ENCODE measurements around the gene VIM.
"Not testable (repeated sequence)": the region's sequence is repeated elsewhere in the genome, so short reads cannot be mapped to it uniquely, and the experiment has no call there.

The VIM gene

DNA sequence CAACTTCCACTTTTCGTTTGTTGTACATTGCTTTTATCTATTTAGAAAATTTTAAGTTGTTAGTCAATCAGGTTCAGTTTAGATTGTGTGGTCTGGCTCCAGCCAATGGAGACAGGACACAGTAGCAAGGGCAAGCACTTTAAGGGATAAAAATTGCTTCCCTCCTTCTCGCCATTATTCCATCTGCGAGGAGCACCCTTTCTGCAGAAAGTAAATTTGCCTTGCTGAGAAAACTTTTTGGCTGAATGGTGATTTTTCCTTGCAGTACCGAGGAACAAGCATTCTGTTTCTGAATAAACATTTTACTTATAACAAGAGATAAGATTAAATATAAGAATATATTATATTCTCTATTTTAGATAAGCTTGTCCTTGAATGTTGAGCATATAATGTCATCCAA is 34.5 kb downstream of the VIM start:
- Mint-ChIP-seq H3K36me3 (ENCODE audit: insufficient read depth) (no peaks in the 10 kb centered on the region), H3K27ac (no peak overlapping the region), H3K4me1 (ENCODE audit: low read depth in 2 of 2) (peaks cover 0 to 4% of the 10 kb centered on the region in 2 donors), H3K4me3 (no peak overlapping the region), H3K9me3 (peaks cover 4 to 7% of the 10 kb centered on the region in 2 donors), H3K27me3 (peaks cover 5 to 21% of the 10 kb centered on the region in 2 donors)
- ATAC-seq (replicated peaks) = no peak
- no peak for DNase-seq

- Mint-ChIP-seq H3K36me3 (ENCODE audit: insufficient read depth) (no peaks in the 10 kb centered on the region), H3K4me3 (no peak overlapping the region), H3K27me3 (peaks cover 15 to 32% of the 10 kb centered on the region in 2 donors), H3K9me3 (peaks cover 4 to 7% of the 10 kb centered on the region in 2 donors), H3K4me1 (ENCODE audit: low read depth in 2 of 2) (no peaks in the 10 kb centered on the region), H3K27ac (no peak overlapping the region)
- ATAC-seq (replicated peaks) (no peak), DNase-seq (no peak)
These were observed 35.5 kb downstream of the VIM start for GRCh38 chr10:17263580-17263979.

DNA sequence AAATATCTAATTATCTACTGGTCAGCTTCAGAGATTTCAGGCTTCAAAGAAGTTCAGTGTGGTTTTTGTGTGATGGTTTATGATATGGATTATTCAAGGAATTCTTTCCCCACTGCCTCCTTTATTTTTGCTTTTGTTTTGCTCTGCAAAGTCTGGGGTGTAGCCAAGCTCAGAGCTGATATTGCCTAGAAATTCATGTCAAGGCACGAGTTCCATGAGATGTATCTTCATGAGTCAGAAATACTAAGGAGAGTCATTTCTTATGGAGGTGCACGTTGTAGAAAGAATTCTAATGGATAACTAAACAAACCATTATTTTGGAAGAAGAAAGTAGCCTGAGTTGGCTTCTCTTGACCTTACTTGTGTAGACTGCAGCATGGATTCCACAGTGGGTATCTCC is 37.4 kb downstream of the VIM start:
- H3K36me3 Mint-ChIP-seq (ENCODE audit: insufficient read depth) = no peaks in the 10 kb centered on the region

DNA sequence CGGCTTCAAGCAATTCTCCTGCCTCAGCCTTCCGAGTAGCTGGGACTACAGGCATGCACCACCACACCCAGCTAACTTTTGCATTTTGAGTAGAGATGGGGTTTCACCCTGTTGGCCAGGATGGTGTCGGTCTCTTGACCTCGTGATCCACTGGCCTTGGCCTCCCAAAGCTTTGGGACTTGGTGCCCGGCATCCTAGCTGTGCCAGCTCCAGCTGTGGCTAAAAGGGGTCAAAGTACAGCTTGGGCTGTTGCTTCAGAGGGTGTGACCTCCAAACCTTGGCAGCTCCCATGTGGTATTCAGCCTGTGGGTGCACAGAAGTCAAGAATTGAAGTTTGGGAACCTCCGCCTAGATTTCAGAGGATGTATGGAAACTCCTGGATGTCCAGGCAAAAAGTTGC is 38.5 kb downstream of the VIM start:
- H3K27me3 Mint-ChIP-seq = peaks cover 30 to 51% of the 10 kb centered on the region in 2 donors
- not testable (repeated sequence) for H3K27ac Mint-ChIP-seq; DNase-seq; H3K4me1 Mint-ChIP-seq (ENCODE audit: low read depth in 2 of 2); H3K4me3 Mint-ChIP-seq; ATAC-seq (replicated peaks); H3K36me3 Mint-ChIP-seq (ENCODE audit: insufficient read depth); H3K9me3 Mint-ChIP-seq

More for the DNA sequence above, 37.4 kb downstream of the VIM start:
- Mint-ChIP-seq H3K4me3 (no peak overlapping the region), H3K27me3 (peaks cover 23 to 44% of the 10 kb centered on the region in 2 donors), H3K9me3 (peaks cover 4 to 7% of the 10 kb centered on the region in 2 donors), H3K4me1 (ENCODE audit: low read depth in 2 of 2) (no peaks in the 10 kb centered on the region), H3K27ac (no peak overlapping the region)
- DNase-seq = no peak
- ATAC-seq (replicated peaks) = no peak

DNA sequence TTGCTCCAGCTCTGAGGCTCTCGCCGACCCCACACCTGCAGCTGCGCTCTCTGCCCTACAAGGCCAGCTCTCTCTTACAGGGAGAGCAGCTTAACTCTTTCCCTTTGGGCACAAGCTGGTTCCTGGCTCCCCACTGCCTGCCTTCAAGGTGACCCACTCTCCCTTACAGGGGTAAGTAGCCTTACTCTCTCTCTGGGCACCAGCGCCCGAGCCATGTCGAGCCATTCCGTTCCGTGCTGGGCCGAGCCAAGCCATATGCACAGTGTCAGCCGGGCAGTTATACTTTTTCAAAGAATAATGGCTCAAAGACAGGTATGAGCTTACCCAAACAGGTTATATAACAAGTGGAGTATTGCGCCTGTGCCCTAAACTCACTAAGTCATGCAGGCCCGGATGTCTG is 44.6 kb downstream of the VIM start:
- ATAC-seq (replicated peaks) = no peak

DNA sequence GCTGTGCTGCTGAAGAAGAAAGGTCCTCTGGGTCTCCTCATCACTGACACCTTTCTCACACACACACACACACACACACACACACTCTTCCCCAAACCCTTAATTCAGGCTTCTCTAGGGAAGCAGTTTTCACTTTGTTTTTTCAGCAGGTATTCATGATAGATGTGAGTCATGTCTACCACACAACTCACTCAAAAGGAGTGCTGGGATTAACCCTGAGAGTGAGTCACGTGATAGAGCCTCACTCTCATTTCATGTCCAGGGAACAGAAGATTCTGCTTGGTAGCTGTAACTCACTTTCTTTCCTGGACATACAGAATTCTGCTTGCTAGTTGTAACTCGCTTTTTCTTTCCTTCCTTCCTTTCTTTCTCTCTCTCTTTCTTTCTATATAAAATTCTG is 45.4 kb downstream of the VIM start:
- no peak for DNase-seq
- H3K9me3 Mint-ChIP-seq = no peaks in the 10 kb centered on the region
- ATAC-seq (replicated peaks) = no peak
- no peak overlapping the region for H3K27ac Mint-ChIP-seq
- peaks cover 29 to 56% of the 10 kb centered on the region in 2 donors for H3K27me3 Mint-ChIP-seq
- no peaks in the 10 kb centered on the region for H3K36me3 Mint-ChIP-seq (ENCODE audit: insufficient read depth)
- no peaks in the 10 kb centered on the region for H3K4me1 Mint-ChIP-seq (ENCODE audit: low read depth in 2 of 2)
- no peak overlapping the region for H3K4me3 Mint-ChIP-seq

More for the DNA sequence above, 44.6 kb downstream of the VIM start:
- Mint-ChIP-seq H3K27ac (no peak overlapping the region), H3K9me3 (no peaks in the 10 kb centered on the region), H3K36me3 (ENCODE audit: insufficient read depth) (no peaks in the 10 kb centered on the region), H3K4me1 (ENCODE audit: low read depth in 2 of 2) (no peaks in the 10 kb centered on the region), H3K27me3 (peaks cover 35 to 63% of the 10 kb centered on the region in 2 donors), H3K4me3 (no peak overlapping the region)
- no peak for DNase-seq

GRCh38 chr10:17276756-17277424 is 48.8 kb downstream of the VIM start:
- H3K36me3 Mint-ChIP-seq (ENCODE audit: insufficient read depth) = no peaks in the 10 kb centered on the region
- ATAC-seq (replicated peaks) (no peak), DNase-seq (no peak)
- H3K27me3 Mint-ChIP-seq = peaks cover 15 to 35% of the 10 kb centered on the region in 2 donors
- H3K27ac Mint-ChIP-seq = no peak overlapping the region
- H3K4me1 Mint-ChIP-seq (ENCODE audit: low read depth in 2 of 2) = no peaks in the 10 kb centered on the region
- H3K9me3 Mint-ChIP-seq = peaks cover 0 to 16% of the 10 kb centered on the region in 2 donors
- no peak overlapping the region for H3K4me3 Mint-ChIP-seq

GRCh38 chr10:17278607-17279240 is 50.7 kb downstream of the VIM start:
- ATAC-seq (replicated peaks) (no peak), DNase-seq (no peak)
- H3K36me3 Mint-ChIP-seq (ENCODE audit: insufficient read depth) = no peaks in the 10 kb centered on the region
- H3K27me3 Mint-ChIP-seq = peaks cover 18 to 20% of the 10 kb centered on the region in 2 donors
- peaks cover 2 to 19% of the 10 kb centered on the region in 2 donors for H3K9me3 Mint-ChIP-seq
- no peak overlapping the region for H3K4me3 Mint-ChIP-seq
- no peaks in the 10 kb centered on the region for H3K4me1 Mint-ChIP-seq (ENCODE audit: low read depth in 2 of 2)
- H3K27ac Mint-ChIP-seq = no peak overlapping the region

- Mint-ChIP-seq H3K27me3 (peaks cover 10 to 13% of the 10 kb centered on the region in 2 donors), H3K4me3 (no peak overlapping the region), H3K36me3 (ENCODE audit: insufficient read depth) (no peaks in the 10 kb centered on the region), H3K27ac (no peak overlapping the region), H3K9me3 (peaks cover 2 to 19% of the 10 kb centered on the region in 2 donors), H3K4me1 (ENCODE audit: low read depth in 2 of 2) (no peaks in the 10 kb centered on the region)
- ATAC-seq (replicated peaks) (no peak), DNase-seq (no peak)
These were observed 54.3 kb downstream of the VIM start for GRCh38 chr10:17282311-17282710.

DNA sequence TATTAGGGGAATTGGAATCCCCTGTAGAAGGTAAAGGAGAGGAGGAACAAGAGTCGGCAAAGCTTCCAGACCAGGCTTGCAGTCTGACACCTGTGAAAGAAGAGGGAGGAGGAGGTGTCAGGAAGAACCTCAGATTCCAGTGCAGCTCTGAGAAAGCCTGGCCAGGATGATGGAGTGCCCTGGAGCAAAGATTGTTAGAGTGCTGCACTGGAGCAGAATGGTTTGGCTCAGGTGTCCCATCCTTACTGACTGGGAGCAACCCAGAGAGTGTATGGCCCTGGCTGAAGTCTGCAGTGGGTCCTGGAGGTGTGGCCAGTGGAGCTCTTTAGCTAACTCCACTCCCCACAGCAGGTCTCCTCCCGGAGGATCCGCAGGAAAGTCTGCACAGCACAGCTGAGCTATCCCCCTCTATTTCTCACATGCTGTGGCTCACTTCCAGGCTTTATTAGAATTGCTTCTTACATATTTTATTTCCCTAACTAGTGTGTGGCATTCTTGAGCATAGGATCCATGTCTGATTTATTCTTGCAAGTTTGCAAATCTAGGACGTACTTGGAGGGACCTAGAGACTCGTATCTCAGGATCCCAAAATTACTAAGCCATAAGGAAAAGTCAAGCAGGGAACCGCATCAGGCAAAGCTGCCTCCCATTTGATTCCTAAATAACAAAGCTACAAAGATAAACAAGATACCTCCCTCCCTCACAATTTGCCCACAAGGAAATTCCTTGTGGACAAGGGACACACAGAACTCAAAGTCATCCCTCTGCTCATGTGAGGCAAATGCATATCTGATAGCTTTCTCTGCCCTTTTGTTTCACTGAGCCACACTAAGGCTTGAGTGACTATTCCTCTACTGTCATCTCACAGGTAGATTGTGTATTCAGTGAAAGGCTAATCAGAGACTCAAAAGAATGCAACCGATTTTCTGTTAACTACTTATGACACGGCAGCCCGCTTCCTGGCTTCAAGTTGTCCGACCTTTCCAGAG is 58.8 kb downstream of the VIM start:
- DNase-seq (no peak), ATAC-seq (replicated peaks) (no peak)
- Mint-ChIP-seq H3K4me3 (no peak overlapping the region), H3K27ac (no peak overlapping the region), H3K9me3 (peaks cover 2 to 4% of the 10 kb centered on the region in 2 donors), H3K36me3 (ENCODE audit: insufficient read depth) (peaks cover 3% of the 10 kb centered on the region), H3K27me3 (peaks cover 28 to 48% of the 10 kb centered on the region in 2 donors), H3K4me1 (ENCODE audit: low read depth in 2 of 2) (no peaks in the 10 kb centered on the region)

All from effector memory CD8-positive, alpha-beta T cell (primary cell).